NT2/D1 (cell line): ENCODE results near the gene MADD.

Experiments used
- SUZ12 ChIP-seq: IDR thresholded peaks from 2 replicates; pipeline ENCODE4 v1.6.1; 2011; ENCODE audit not compliant: insufficient read length, insufficient read depth; ENCODE audit errors: extremely low read depth
- YY1 ChIP-seq: IDR thresholded peaks from 2 replicates; pipeline ENCODE4 v1.6.1; 2011; ENCODE audit not compliant: insufficient read length, insufficient read depth
- ZNF274 ChIP-seq: IDR thresholded peaks from 2 replicates; pipeline ENCODE4 v1.6.1; 2011; ENCODE audit warnings: mild to moderate bottlenecking, low read depth, low read length

DNA sequence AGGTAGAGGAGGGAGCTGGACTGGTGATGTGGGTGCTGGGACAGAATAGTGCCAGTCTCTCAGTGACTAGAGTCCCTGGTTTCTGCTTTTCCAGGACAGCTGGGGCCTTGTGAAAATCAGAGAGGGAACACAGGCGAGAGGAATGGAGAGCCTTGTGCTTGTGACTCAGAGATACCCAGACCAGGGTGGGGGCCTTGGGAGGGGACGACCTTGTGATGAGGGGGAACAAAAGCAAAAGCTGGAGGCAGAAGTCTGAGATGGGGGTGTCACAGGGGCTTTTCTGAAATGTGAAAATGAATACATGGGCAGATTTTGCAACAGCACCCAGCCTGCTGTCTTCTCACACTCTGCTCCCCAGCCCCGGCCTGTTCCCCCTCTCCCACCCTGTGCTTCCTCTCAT is 15.5 kb upstream of the MADD start:
- TF ChIP-seq SUZ12 (no peak), YY1 (no peak), ZNF274 (no peak)
